ENCODE data around the gene TARDBP. TPM values are rescaled to one million over a fixed set of nuclear protein-coding genes. Genes with fewer than 3 reads are reported as not detected.

TARDBP gene
- total RNA-seq, 1 donor from 2014 or later: 71.2 TPM

DNA sequence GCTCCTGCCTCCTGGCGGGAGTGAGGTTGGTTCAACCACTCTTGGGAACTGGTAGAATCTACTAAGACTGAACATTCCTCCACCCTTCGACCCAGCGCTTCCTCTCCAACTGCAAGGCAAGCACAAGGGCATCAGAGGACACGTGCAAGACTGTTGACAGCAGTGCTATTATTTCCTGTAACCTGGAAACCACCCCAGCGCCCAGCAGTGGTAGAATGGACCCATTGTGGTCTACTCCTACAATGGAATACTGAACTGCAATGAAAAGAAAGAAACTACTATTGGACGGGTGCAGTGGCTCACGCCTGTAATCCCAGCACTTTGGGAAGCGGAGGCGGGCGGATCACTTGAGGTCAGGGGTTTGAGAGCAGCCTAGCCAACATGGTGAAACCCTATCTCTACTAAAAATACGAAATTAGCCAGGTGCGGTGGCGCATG lies 33.0 kb upstream of the TARDBP start:
- TF ChIP-seq, protein P1, sequence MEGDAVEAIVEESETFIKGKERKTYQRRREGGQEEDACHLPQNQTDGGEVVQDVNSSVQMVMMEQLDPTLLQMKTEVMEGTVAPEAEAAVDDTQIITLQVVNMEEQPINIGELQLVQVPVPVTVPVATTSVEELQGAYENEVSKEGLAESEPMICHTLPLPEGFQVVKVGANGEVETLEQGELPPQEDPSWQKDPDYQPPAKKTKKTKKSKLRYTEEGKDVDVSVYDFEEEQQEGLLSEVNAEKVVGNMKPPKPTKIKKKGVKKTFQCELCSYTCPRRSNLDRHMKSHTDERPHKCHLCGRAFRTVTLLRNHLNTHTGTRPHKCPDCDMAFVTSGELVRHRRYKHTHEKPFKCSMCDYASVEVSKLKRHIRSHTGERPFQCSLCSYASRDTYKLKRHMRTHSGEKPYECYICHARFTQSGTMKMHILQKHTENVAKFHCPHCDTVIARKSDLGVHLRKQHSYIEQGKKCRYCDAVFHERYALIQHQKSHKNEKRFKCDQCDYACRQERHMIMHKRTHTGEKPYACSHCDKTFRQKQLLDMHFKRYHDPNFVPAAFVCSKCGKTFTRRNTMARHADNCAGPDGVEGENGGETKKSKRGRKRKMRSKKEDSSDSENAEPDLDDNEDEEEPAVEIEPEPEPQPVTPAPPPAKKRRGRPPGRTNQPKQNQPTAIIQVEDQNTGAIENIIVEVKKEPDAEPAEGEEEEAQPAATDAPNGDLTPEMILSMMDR (IDR thresholded peaks at IDR 0.05; ENCODE audit: insufficient read depth, low read length, poor library complexity, severe bottlenecking): no peak
- Histone ChIP-seq H3K36me3 (ENCODE audit: control insufficient read depth, insufficient read depth, low read length) (no peaks in the 10 kb centered on the region), H3K27me3 (ENCODE audit: control insufficient read depth, insufficient read depth, low read length) (peaks cover 16% of the 10 kb centered on the region), H3K4me3 (ENCODE audit: low read depth, low read length) (no peak overlapping the region)
- DNase-seq (ENCODE audit: low read depth): no peak

DNA sequence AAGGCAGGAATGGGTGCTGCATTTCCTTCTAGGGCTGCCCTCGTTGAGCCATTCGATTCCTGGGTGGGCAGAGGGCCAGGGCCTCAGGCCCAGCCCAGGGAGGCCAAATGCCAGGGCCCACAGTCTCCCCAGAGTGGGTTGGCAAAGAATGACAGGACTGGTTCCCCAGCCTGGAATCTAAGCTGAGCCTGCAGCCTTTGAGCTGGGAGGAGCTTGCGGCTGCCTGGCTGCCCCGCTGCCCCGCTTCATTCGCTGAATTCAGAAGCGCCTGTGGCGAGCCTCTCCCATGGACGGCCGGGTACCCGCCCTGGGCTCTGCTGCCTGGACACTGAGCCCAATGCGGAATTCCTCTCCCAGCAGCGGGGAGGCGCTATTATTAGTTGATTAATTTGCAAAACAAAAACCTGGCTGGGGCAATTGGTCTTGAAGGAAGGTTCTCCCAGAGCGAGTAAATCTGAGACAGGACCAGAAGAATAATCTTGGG lies 32.3 kb upstream of the TARDBP start:
- peak; percentile 25 for DNase-seq (ENCODE audit: low read depth)
- TF ChIP-seq, protein P1 (IDR thresholded peaks at IDR 0.05; ENCODE audit: insufficient read depth, low read length, poor library complexity, severe bottlenecking): peak; percentile 38
- Histone ChIP-seq H3K4me3 (ENCODE audit: low read depth, low read length) (no peak overlapping the region), H3K36me3 (ENCODE audit: control insufficient read depth, insufficient read depth, low read length) (no peaks in the 10 kb centered on the region), H3K27me3 (ENCODE audit: control insufficient read depth, insufficient read depth, low read length) (peaks cover 16% of the 10 kb centered on the region)

DNA sequence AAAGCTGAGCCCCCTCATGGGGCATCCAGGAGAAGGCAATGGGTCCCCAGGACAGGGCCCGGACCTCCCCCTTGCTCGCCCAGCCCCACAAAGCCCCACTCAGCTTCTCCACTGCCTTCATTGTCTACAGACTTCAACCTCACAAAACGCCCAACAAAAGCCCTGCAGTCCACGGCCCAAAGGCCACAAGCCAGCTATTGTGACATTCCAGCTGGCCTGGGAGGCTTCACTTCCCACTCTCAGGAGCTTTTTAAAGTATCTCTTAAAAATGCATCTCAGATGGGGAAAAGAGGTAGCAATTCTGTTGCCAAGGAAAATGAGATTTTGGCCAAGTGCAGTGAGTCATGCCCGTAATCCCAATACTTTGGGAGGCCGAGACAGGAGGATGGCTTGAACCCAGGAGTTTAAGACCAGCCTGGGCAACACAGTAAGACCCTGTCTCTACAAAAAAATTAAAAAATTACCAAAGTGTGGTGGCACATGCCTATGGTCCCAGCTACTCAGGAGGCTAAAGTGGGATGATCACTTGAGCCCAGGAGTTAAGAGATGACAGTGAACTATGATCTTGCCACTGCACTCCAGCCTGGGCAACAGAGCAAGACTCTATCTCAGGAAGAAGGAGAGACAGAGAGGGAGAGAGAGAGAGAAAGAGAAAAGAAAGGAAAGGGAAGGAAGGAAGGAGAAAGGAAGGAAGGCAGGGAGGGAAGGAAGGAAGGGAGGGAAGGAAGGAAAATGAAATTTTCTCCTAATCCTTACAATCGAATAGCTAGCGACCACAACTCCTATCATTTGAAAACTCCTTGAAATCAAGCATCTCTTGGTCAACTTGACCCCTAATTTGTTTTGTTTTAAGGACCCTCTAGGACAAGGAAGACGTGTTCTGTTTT lies 31.4 kb upstream of the TARDBP start:
- Histone ChIP-seq H3K27me3 (ENCODE audit: control insufficient read depth, insufficient read depth, low read length) (peaks cover 16% of the 10 kb centered on the region), H3K4me3 (ENCODE audit: low read depth, low read length) (no peak overlapping the region), H3K36me3 (ENCODE audit: control insufficient read depth, insufficient read depth, low read length) (no peaks in the 10 kb centered on the region)
- TF ChIP-seq, protein P1 (IDR thresholded peaks at IDR 0.05; ENCODE audit: insufficient read depth, low read length, poor library complexity, severe bottlenecking): no peak
- DNase-seq (ENCODE audit: low read depth): no peak

DNA sequence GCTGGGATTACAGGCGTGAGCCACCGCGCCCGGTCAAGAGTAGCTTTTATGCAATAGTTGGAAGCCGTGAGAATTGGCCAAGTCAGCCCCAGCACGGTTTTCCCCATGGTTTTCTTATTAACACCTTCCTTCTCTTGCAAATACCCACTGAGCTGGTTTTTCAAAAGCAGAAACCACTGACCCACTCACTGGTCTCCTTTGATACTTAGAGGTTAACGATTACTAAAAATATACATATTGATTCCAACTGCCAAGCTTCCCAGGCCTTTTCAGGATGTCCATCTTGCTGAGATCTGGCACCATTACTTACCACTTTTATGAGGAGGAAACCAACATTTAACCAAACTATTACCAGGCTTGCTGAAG lies 25.9 kb upstream of the TARDBP start:
- no peaks in the 10 kb centered on the region for H3K36me3 ChIP-seq (ENCODE audit: control insufficient read depth, insufficient read depth, low read length)
- H3K4me3 ChIP-seq (ENCODE audit: low read depth, low read length): no peak overlapping the region
- peaks cover 5% of the 10 kb centered on the region for H3K27me3 ChIP-seq (ENCODE audit: control insufficient read depth, insufficient read depth, low read length)
- DNase-seq (ENCODE audit: low read depth): no peak
- TF ChIP-seq, protein P1 (IDR thresholded peaks at IDR 0.05; ENCODE audit: insufficient read depth, low read length, poor library complexity, severe bottlenecking): no peak

DNA sequence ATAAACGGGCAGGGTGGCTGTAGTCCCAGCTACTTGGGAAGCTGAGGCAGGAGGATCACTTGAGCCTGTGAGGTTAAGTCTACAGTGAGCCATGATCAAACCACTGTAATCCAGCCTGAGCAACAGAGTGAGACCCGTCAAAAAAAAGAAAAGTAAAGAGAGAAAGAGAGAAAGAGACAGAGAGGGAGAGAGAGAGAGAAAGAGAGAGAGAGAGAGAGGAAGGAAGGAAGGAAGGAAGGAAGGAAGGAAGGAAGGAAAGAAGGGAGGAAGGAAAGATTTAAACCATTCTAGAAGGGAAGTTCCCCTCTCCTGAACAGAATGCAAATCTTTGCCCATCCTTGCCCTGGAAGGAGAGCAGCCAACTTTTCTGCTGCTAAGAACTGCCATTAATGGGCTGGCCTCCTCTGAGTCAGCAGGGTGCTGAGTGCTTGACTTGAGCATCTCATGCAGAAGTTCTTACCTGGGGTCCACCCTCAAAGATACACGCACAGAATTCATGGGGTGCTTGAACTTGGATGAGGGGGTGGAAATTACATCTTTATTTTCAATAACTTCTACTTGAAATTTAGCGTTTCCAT lies 24.5 kb upstream of the TARDBP start:
- TF ChIP-seq, protein P1 (IDR thresholded peaks at IDR 0.05; ENCODE audit: insufficient read depth, low read length, poor library complexity, severe bottlenecking): no peak
- no peak overlapping the region for H3K4me3 ChIP-seq (ENCODE audit: low read depth, low read length)
- no peaks in the 10 kb centered on the region for H3K27me3 ChIP-seq (ENCODE audit: control insufficient read depth, insufficient read depth, low read length)
- H3K36me3 ChIP-seq (ENCODE audit: control insufficient read depth, insufficient read depth, low read length): no peaks in the 10 kb centered on the region
- no peak for DNase-seq (ENCODE audit: low read depth)

All from kidney epithelial cell (primary cell).